ENCODE data around the gene TLE3.

The TLE3 gene

DNA sequence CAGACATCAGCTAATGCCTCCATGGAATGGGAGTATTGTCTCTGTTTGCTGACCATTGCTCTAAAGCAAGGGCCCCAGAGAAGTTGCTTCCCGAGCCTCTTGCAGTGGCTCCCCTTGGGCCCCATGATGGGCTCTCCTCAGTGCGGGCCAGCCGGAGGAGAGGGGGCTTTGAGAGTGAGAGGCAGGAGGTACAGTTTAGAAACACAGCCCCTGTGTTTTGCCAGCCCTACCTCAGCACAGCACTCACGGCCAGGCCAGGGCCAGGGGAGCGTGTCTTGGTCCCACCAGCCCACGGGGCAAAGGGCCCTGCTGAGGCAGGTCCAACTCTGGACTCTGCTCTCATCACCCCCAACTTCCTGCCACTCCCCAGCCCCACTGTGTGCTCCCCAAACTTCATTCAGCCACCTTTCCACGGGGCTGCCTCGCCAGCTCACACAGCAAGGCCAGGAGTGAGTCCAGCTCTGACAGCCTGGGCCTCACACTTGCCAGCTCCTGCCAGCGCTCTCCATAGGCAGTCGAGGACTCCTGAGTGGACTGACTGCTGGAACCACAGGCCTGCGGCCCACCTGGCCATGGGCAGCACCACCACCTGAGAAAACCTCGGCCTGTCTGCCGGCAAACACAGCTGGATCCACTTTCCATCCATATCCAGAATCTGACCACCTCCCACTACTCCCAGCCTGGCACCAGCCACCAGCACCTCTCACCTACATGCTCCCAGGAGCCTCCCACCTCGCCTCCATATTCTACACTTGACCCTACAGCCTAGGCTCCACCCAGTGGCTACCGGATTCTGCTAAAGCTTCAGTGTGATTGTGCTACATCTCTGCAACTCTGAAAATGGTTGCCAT is 99.0 kb downstream of the TLE3 start:
- TF ChIP-seq POLR2AphosphoS5 (IDR thresholded peaks at IDR 0.05; ENCODE audit: borderline replicate concordance, low read depth, low read length) (no peak), EZH2 (IDR thresholded peaks at IDR 0.05) (no peak), FOXP2 (optimal IDR thresholded peaks at IDR 0.05; ENCODE audit: control extremely low read depth, extremely low read length, insufficient read depth) (no peak)
- DNase-seq (ENCODE audit: low read depth, low spot score): no peak
- Histone ChIP-seq H3K27ac (no peak overlapping the region), H3K36me3 (ENCODE audit: insufficient read depth, low read length) (no peaks in the 10 kb centered on the region), H3K9ac (ENCODE audit: insufficient read length) (no peak overlapping the region), H3K4me3 (no peak overlapping the region), H3K9me3 (ENCODE audit: low read depth, low read length) (no peaks in the 10 kb centered on the region)

DNA sequence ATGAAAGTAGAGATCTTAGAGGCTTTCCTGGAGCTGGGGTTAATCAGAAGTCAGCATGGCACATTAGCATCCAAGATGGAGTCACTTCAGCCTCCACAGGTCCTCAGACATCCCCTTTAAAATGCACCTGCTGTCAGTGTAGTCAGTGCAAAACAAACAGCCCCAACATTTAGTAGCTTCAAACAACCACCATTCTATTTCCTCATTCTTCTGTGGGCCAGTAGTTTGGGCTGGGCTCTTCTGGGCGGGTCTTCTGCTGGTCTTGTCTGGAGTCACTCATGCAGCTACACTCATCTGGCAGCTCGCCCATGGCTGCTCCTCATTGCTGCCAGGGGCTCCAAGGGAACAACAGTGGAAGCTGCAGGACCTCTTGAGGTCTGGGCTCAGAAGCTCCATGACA is 99.9 kb downstream of the TLE3 start:
- Histone ChIP-seq H3K9ac (ENCODE audit: insufficient read length) (no peak overlapping the region), H3K9me3 (ENCODE audit: low read depth, low read length) (no peaks in the 10 kb centered on the region), H3K36me3 (ENCODE audit: insufficient read depth, low read length) (no peaks in the 10 kb centered on the region), H3K4me3 (no peak overlapping the region), H3K27ac (no peak overlapping the region)
- no peak for DNase-seq (ENCODE audit: low read depth, low spot score)
- TF ChIP-seq FOXP2 (optimal IDR thresholded peaks at IDR 0.05; ENCODE audit: control extremely low read depth, extremely low read length, insufficient read depth) (no peak), POLR2AphosphoS5 (IDR thresholded peaks at IDR 0.05; ENCODE audit: borderline replicate concordance, low read depth, low read length) (no peak)

Measured in SK-N-MC (cell line).